ENCODE data around the gene BCAS4. TPM values are rescaled to one million over a fixed set of nuclear protein-coding genes. Genes with fewer than 3 reads are reported as not detected.

Gene BCAS4
- total RNA-seq, 1 donor from 2014 or later: 3.0 TPM

DNA sequence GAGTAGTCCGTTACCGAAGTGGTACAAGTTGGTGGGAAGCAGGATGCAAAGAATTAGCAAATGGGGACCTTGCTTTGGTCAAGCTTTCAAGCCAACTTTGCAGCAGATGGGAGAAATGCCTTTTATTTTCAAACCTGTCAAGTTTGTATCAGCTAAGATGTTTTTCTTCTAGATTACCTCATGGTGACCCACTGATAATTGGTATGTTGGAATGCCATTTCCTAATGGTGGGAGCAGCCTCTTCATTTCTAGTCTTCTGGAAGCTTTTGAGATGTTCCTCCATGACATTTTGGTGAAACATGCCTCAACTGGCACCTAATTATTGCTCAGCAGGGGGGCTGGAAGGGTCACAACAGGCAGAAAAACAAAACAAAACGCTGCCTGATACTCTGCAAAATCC is 92.7 kb downstream of the BCAS4 start:
- intact Hi-C loops (cut with DNase I): no loop called here
- no peak for DNase-seq (ENCODE audit: low spot score)

GRCh38 chr20:50891138-50891537 is 96.3 kb downstream of the BCAS4 start:
- no peak for DNase-seq (ENCODE audit: low spot score)
- intact Hi-C loops (cut with DNase I): no loop called here

GRCh38 chr20:50892394-50892793 is 97.5 kb downstream of the BCAS4 start:
- intact Hi-C loops (cut with DNase I): no loop called here
- DNase-seq (ENCODE audit: low spot score): no peak

- no peak for DNase-seq (ENCODE audit: low spot score)
- intact Hi-C loops (cut with DNase I): no loop called here
Measured at GRCh38 chr20:50893620-50894019, 98.8 kb downstream of the BCAS4 start.

DNA sequence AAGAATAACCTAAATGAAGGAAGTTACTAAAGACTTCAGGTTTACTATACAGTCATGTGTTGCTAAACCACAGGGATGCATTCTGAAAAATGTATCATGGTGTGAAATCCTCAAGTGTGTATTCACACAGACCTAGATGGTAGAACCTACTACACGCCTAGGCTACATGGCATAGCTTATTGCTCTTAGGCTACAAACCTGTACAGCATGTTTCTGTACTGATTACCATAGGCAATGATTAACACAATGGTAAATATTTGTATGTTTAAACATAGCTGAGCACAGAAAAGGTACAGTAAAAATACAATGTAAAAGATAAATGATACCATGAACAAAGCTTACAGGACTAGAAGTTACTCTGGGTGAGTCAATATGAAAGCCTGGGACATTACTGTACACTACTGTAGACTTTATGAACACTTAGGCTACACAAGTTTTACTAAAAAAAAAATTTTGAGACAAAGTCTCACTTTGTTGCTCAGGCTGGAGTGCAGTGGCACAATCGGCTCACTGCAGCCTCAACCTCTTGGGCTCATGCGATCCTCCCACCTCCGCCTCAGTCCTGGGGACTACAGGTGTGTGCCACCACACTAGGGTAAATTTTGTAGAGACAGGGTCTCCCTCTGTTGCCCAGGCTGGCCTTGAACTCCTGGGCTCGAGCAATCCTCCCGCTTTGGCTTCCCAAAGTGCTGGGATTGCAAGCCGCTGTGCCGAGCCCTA is 100.4 kb downstream of the BCAS4 start:
- no peak for DNase-seq (ENCODE audit: low spot score)
- intact Hi-C loops (cut with DNase I): no loop called here

- intact Hi-C loops (cut with DNase I): no loop called here
- no peak for DNase-seq (ENCODE audit: low spot score)
Measured at GRCh38 chr20:50898475-50898874, 103.6 kb downstream of the BCAS4 start.

GRCh38 chr20:50900261-50900660 is 105.4 kb downstream of the BCAS4 start:
- DNase-seq (ENCODE audit: low spot score): no peak
- intact Hi-C loops (cut with DNase I): no loop called here

DNA sequence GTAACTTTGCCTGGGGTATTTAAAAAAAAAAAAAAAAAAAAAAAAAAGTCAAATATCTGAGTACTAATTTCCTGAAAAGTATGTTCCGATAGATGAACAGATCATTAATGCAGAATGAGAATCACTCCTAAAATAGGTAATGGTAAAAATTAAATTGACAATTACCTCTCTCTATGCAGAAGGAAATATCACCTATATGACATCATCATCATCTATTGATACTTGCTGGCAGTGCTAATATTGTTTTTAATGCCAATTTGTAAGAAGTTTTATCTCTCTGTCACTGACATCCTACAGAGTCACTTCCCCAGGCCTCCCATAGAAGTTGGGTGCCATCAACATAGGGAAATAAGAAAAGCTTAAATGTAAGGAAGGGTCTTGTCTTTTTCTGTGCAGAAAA is 106.4 kb downstream of the BCAS4 start:
- intact Hi-C loops (cut with DNase I): no loop called here
- no peak for DNase-seq (ENCODE audit: low spot score)

DNA sequence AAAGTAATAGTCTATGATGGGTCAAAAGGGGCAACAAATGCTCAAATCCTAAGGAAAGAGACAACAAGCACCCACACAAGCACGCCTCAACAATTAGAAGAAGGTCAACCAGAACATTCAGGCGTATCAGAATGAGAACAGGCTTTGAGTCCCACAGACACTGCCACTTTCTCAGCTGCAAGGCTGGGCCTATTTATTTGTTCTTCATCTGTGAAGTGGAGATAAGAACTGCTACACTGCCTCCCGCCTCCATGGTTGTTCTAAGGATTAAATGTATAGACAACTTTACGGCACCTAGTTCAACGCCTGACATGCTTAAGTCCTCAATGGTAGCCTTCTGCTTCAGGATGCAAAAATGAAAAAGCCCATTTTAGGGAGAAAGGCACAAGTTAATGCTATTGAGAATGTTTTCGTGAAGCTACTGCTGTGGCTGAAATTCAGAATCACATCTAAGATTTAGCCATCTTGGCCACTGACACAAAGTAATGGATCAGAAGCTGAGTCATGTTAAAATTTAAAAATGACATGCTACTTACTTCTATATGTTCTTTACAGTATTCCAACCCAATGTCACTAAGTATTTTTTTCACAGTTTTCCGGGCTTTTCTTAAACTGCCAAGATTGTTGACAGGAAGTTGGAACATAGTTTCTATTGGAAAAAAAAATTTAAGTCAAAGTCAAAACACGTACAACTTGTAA is 108.6 kb downstream of the BCAS4 start:
- DNase-seq (ENCODE audit: low spot score): no peak
- intact Hi-C loops (cut with DNase I): no loop called here

DNA sequence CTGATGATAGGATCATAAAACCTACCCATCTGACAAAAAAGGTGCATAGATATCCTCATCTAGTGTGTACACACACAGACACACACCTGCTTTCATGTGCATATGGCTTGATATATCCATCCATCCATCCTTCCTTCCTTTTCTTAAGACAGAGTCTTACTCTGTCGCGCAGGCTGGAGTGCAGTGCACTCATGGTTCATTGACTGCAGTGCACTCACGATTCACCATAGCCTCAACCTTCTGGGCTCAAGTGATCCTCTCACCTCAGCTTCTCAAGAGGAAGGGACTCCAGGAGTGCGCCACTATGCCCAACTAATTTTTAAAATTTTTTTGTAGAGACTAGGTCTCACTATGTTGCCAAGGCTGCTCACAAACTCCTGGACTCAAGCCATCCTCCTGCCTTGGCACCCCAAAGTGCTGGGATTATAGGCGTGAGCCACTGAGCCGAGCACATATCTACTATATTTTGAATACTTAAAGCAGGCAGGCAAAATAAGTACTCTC is 109.3 kb downstream of the BCAS4 start:
- intact Hi-C loops (cut with DNase I): no loop called here
- no peak for DNase-seq (ENCODE audit: low spot score)

DNA sequence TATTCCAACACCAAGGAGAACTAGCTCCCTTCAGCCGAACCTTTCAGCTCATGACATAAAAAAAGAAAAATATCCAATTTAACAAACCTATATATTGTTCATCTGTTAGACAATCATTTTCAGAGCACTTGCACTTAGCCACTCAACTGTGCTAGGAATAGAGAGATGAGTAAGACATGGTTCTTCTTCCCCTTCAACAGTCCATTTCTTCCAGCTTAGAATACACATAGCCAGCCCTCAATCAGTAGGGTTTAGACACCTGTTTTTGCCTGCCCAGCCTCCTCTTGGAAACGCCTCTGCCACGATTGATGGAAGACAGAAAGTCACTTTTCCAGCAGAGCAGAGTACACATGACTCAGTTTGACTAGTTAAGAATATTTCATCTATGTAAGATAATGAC is 114.6 kb downstream of the BCAS4 start:
- DNase-seq (ENCODE audit: low spot score): no peak
- intact Hi-C loops (cut with DNase I): no loop called here

DNA sequence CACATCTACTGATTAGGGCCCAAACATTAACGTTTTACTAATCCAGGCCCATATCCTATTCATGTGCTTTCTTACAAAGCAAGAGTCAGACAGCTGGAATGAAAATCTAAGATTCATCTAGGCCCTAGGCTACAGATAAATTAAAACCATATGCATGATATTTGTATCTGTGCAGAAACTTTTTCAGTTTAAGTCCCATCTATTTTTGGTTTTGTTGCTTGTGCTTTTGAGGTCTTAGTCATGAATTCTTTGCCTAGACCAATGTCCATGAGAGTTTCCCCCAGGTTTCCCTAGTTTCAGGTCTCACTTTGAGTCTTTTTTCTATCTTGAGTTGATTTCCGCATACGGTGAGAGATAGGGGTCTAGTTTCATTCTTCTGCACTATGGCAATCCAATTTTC is 116.2 kb downstream of the BCAS4 start:
- DNase-seq (ENCODE audit: low spot score): no peak
- intact Hi-C loops (cut with DNase I): no loop called here

DNA sequence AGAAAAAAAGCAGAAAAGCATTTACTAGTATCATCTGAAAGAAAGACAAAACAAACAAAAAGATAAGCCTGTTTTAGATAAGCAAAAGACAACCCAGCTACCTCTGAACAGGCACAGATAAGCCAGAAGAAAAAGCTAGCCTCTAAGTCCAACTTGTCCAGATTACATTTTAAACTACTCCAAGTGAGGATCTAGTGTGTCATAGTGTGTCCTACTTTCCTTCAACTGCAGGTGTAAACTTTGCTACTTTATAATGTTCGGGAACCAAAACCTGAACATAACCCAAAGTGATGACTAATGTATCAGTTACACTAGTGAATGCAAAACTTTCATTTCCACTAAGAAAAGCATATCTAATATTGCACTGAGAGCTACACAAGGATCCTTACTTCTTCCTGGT is 116.9 kb downstream of the BCAS4 start:
- no peak for DNase-seq (ENCODE audit: low spot score)
- intact Hi-C loops (cut with DNase I): no loop called here

- no peak for DNase-seq (ENCODE audit: low spot score)
- intact Hi-C loops (cut with DNase I): no loop called here
Measured at GRCh38 chr20:50913690-50914375, 119.0 kb downstream of the BCAS4 start.

DNA sequence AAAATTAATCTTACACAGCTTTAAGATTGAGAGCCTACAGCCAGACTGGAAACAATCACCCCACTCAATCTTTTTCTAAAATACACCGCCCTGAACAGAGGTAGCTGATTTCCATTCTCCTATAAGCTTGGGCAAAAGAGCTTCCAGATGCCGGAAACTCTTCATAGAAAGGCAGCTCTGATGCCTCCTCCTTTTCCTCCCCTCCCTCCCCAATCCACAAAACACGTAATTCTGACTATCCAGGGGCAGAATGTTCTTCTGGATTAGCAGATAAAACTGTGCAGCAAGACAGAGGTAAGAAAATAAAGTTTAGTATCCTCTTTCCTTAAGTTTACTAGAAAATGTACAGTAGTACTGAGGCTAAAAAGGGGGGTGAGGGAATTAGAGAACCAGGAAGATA is 120.6 kb downstream of the BCAS4 start:
- DNase-seq (ENCODE audit: low spot score): no peak
- intact Hi-C loops (cut with DNase I): no loop called here

GRCh38 chr20:50916257-50916656 is 121.4 kb downstream of the BCAS4 start:
- DNase-seq (ENCODE audit: low spot score): no peak
- intact Hi-C loops (cut with DNase I): no loop called here

DNA sequence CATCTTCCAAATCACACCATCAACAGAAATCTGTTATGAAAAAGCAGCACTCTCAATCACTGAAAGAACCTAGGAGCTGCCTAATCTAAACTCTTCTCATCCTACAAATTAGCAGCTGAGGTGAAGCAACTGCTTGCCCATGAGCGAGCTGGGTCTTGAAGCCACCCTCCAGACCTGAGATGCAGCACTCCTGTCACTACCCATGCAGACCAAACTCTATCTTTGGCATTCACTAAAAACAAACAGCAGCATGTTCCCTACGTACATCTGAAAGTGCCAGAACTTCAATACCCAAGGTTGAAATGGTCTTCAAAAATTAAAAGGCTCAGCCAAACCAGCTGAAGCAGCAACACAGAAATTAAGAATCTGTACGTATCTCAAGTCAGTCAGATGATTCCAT is 122.1 kb downstream of the BCAS4 start:
- no peak for DNase-seq (ENCODE audit: low spot score)
- intact Hi-C loops (cut with DNase I): no loop called here

- DNase-seq (ENCODE audit: low spot score): no peak
- intact Hi-C loops (cut with DNase I): no loop called here
Measured at GRCh38 chr20:50918403-50918802, 123.5 kb downstream of the BCAS4 start.

- intact Hi-C loops (cut with DNase I): no loop called here
Measured at GRCh38 chr20:50919567-50919966, 124.7 kb downstream of the BCAS4 start.

DNA sequence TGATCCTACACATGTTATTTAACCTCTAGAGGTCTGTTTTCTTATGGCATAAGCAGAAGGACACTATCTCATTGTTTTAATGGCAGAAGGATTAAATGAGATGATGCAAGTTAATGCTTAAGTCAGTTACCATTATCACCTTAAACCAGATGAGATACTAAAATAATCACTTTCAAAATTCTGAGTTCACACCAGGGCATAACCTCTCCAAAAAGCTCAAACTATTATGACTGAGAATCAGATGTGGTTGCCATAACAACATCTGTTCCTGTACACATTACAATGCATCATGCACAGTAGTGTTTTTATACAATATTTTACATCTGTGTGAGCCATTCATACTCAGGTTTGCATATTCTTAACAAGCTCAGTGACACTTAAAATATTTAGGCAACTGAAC is 126.1 kb downstream of the BCAS4 start:
- DNase-seq (ENCODE audit: low spot score): no peak
- intact Hi-C loops (cut with DNase I): no loop called here

More at GRCh38 chr20:50919567-50919966, 124.7 kb downstream of the BCAS4 start:
- DNase-seq (ENCODE audit: low spot score): no peak

Data from cardiac septum (tissue), 1 donor.